AG04449 (cell line): ENCODE measurements around the gene LRRC46.

Experiments
- CTCF ChIA-PET: fragments of 350-600 bp; formaldehyde crosslinking; extraction: SDS; loops from one replicate; lab custom pipeline; 2021; ENCODE audit warnings: antibody characterized with exemption; lab: Yijun Ruan, JAX
- POLR2A ChIA-PET: fragments of 400-600, 350-600 bp; formaldehyde crosslinking; extraction: SDS; loops from one replicate; lab custom pipeline; 2020; ENCODE audit warnings: antibody characterized with exemption, inconsistent platforms; lab: Yijun Ruan, JAX
- DNase-seq: peaks from one replicate; pipeline ENCODE4 v3.0.0-alpha.2; 2010; ENCODE audit warnings: low read depth, low spot score
- H3K4me3 ChIP-seq: 2 replicates; pipeline ENCODE4 v1.5.1; 2011; ENCODE audit warnings: low read depth, mild to moderate bottlenecking, control low read depth, low read length
- TF ChIP-seq, protein P1 (sequence below): IDR thresholded peaks from one replicate; pipeline ENCODE4 v1.5.1; 2011; ENCODE audit warnings: mild to moderate bottlenecking, moderate library complexity, low read length, control low read depth, inconsistent platforms; ENCODE audit not compliant: insufficient read depth; ENCODE audit errors: missing control alignments

The LRRC46 gene

DNA sequence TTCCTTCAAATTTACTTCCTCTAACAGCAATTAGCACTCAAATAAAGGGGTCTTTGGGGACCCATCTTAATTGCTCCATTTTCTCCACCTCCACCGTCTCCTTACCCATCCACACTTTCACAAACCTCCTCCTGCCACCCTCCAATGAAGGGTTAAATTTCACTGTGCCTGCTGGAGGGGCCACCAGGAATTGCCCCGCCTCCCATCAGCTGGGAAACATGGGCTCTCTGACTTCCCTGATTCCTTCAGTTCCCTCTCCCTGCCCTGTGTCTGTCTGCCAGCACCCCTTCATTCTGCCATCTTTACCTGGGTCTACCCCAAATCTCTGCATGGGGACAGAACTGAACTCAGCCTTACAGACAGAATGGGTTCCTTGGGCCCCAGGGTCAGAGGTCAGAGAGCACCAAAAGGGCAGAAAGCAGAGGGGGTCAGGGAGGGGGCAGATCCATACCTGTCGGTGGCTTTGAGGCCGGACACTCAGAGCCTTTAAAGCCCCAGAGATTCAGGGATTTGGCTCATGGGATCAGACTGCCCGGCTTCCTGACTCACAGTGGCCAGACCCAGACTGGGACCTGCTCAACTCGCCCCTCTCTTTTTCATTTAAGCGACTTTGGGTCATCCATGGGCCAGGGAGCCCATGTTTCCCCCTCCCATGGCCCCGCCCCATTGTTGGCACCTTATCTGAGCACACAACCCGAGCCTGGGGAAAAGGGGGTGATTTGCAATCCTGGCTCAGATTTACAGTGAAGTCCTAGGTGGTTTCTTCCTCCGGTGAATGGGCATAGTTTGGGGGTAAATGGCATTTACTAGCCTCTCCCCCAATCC lies 46.9 kb downstream of the LRRC46 start:
- ChIA-PET POLR2A (no interaction called here), CTCF (interaction anchor here (5.7 to 18.8 kb wide), 2 partner anchors 14 to 28 kb away, joined by 85 to 1547 read pairs; partner anchors contain the start of genes SCRN2 and SP6)
- H3K4me3 ChIP-seq: no peak overlapping the region
- TF ChIP-seq, protein P1, sequence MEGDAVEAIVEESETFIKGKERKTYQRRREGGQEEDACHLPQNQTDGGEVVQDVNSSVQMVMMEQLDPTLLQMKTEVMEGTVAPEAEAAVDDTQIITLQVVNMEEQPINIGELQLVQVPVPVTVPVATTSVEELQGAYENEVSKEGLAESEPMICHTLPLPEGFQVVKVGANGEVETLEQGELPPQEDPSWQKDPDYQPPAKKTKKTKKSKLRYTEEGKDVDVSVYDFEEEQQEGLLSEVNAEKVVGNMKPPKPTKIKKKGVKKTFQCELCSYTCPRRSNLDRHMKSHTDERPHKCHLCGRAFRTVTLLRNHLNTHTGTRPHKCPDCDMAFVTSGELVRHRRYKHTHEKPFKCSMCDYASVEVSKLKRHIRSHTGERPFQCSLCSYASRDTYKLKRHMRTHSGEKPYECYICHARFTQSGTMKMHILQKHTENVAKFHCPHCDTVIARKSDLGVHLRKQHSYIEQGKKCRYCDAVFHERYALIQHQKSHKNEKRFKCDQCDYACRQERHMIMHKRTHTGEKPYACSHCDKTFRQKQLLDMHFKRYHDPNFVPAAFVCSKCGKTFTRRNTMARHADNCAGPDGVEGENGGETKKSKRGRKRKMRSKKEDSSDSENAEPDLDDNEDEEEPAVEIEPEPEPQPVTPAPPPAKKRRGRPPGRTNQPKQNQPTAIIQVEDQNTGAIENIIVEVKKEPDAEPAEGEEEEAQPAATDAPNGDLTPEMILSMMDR: no peak
- no peak for DNase-seq

DNA sequence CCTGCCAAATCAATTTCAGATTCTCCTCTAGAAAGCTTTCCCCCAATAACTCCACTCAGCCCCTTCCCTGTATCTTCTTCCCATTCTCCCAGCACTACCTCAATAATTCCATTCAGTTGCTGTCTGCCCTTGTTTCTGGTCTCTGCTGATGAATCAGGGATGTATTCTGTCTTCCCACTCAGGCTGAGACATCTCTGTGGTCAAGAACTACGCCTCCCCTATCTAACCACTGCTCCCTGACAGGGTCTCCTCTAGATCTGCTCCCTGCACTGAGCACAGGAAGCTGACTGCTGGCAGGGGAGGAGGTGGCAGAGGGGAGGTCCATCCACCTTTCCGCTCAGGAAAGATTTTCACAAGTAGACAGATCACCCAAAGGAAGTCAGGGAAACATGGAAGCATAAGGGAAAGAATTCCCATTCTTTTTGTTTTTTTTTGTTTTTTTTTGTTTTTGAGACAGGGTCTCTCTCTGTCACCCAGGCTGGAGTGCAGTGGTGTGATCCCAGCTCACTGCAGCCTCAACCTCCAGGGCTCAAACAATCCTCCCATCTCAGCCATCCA lies 47.6 kb downstream of the LRRC46 start:
- ChIA-PET POLR2A (interaction anchor here (0.7 kb wide), 1 partner anchor 16 kb away, joined by 4 read pairs; no protein-coding TSS in a partner anchor), CTCF (interaction anchor here (0.7 to 18.8 kb wide), 3 partner anchors 13 to 99 kb away, joined by 3 to 1547 read pairs (median 85); partner anchors contain the start of genes SCRN2 and SP6)
- DNase-seq: no peak
- no peak overlapping the region for H3K4me3 ChIP-seq
- TF ChIP-seq, protein P1: no peak

DNA sequence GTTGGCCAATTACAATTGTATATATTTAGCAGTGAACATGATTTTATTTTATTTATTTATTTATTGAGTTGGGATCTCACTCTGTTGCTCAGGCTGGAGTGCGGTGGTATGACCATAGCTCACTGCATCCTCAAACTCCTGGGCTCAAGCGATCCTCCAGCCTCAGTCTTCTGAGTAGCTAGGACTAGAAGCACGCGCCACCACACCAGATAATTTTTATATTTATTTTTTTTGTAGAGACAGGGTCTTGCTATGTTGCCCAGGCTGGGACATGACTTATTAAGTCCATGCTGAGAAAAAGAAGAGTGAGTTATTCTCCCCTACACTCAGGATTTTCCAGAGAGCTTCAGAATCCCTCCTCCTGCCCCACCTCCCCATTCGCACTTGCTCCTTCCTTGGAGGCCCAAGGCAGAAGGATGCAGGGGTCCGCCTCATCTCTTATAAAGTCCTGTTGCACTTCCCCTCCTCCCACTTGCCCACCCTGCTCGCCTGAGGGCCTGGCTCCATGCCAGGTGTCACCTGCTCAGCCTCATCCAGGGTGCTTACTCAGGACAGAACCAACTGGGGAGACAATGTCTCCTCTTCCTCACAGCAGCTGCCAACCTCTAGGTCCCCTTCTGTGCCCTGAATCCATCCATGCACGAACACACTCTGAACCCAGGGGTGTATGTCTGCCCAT lies 48.4 kb downstream of the LRRC46 start:
- ChIA-PET POLR2A (interaction anchor here (0.7 kb wide), 1 partner anchor 17 kb away, joined by 4 read pairs; no protein-coding TSS in a partner anchor), CTCF (interaction anchor here (0.7 to 18.8 kb wide), 3 partner anchors 12 to 98 kb away, joined by 3 to 1547 read pairs (median 85); partner anchors contain the start of genes SCRN2 and SP6)
- no peak for DNase-seq
- no peak overlapping the region for H3K4me3 ChIP-seq
- TF ChIP-seq, protein P1: no peak

DNA sequence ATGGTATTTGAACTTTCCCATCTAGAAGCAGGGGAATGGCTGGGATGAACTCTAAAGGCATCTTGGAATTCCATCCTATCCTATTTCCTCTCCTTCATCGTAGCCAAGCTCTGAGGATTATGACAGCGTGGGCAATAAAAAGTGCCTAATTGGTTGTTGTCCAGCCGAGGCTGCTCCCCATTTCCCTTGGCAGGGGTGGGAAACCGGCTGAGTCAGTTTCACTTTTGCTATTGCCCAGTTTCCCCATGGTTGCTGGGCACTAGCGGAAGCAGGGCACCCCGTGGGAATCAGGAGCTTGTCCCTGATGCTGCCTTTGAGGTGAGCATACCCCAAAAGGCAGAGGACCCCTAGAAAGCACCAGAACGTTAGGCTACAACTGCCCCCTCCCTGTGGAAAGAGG lies 50.8 kb downstream of the LRRC46 start:
- POLR2A ChIA-PET: interaction anchor here (1.3 kb wide), 1 partner anchor 14 kb away, joined by 6 read pairs; the partner anchor contains the start of gene SP2
- TF ChIP-seq, protein P1: no peak
- no peak overlapping the region for H3K4me3 ChIP-seq
- CTCF ChIA-PET: interaction anchor here (5.7 to 18.8 kb wide), 2 partner anchors 10 to 32 kb away, joined by 85 to 1547 read pairs; partner anchors contain the start of genes SCRN2 and SP6
- DNase-seq: no peak

DNA sequence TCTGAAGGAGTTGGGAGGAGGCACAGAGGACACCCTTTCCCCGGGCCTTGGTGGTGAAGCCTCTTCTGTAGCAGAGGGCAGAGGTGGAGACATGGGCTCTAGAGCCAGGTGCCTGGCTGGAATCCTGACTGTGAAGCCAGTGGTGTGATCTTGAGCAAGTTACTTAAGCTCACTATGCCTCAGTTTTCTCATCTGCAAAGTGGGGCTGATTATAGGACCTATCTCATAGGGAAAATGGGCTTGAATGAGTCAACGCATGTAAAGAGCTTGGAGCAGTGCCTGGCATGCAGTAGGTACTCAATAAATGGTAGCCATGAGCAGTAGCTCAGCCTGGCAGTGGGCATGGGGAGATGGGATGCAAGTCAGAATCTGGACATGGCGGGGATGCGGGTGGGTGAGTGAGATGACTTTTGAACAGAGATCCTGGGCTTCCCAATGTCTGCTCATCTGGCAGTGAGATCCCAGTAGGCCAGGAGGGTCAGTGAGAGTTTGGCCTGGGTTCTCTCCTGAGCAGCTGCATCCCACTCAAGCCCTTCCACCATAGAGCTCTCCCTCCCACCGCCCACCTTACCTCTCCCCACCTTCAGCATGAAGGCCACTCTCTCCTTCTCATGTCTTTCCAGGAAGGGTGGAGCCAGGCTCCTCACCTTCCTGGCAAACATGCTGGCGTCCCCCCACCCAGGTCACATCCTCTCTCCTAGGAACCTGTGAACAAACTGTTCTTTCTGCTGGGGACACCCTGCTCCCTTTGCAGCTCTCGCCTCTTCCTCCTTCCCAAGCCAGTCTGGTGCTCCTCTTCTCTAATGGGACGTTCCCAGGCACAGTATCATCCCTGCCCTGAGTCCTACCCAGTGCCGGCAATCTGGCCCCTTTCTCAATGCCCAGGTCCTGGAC lies 51.5 kb downstream of the LRRC46 start:
- DNase-seq: no peak
- H3K4me3 ChIP-seq: no peak overlapping the region
- ChIA-PET CTCF (interaction anchor here (1.9 to 18.8 kb wide), 3 partner anchors 8 to 33 kb away, joined by 6 to 1547 read pairs (median 85); partner anchors contain the start of genes SCRN2 and SP6), POLR2A (interaction anchor here (1.1 kb wide), 1 partner anchor 12 kb away, joined by 3 read pairs; no protein-coding TSS in a partner anchor)
- TF ChIP-seq, protein P1: no peak
